Activated CD4-positive, alpha-beta T cell treated with anti-CD3 and anti-CD28 coated beads for 1 hour (primary cell): ENCODE data around the gene CGNL1.

Source experiments
- DNase-seq: peaks from one replicate; pipeline ENCODE4 v3.0.0-alpha.2; 2020

Gene CGNL1

GRCh38 chr15:57552678-57553334 is 176.5 kb downstream of the CGNL1 start:
- DNase-seq: no peak

GRCh38 chr15:57553526-57553925 is 177.2 kb downstream of the CGNL1 start:
- DNase-seq: no peak

GRCh38 chr15:57554063-57554811 is 177.9 kb downstream of the CGNL1 start:
- no peak for DNase-seq

- DNase-seq: no peak
Measured at GRCh38 chr15:57554812-57555179, 178.5 kb downstream of the CGNL1 start.

- DNase-seq: no peak
Measured at GRCh38 chr15:57555270-57555669, 179.0 kb downstream of the CGNL1 start.

- no peak for DNase-seq
Measured at GRCh38 chr15:57556040-57556439, 179.7 kb downstream of the CGNL1 start.

GRCh38 chr15:57557267-57557666 is 181.0 kb downstream of the CGNL1 start:
- no peak for DNase-seq

- no peak for DNase-seq
Measured at GRCh38 chr15:57557810-57558209, 181.5 kb downstream of the CGNL1 start.

GRCh38 chr15:57559875-57560274 is 183.6 kb downstream of the CGNL1 start:
- DNase-seq: peak; percentile 56

- DNase-seq: peak; percentile 41
Measured at GRCh38 chr15:57561041-57561711, 184.9 kb downstream of the CGNL1 start.

- DNase-seq: no peak
Measured at GRCh38 chr15:57562196-57562769, 186.0 kb downstream of the CGNL1 start.

- DNase-seq: no peak
Measured at GRCh38 chr15:57563416-57563815, 187.1 kb downstream of the CGNL1 start.

- no peak for DNase-seq
Measured at GRCh38 chr15:57565311-57565710, 189.0 kb downstream of the CGNL1 start.

- no peak for DNase-seq
Measured at GRCh38 chr15:57566834-57567233, 190.5 kb downstream of the CGNL1 start.

- no peak for DNase-seq
Measured at GRCh38 chr15:57567891-57568290, 191.6 kb downstream of the CGNL1 start.

- DNase-seq: no peak
Measured at GRCh38 chr15:57568299-57568698, 192.0 kb downstream of the CGNL1 start.

GRCh38 chr15:57570340-57570739 is 194.0 kb downstream of the CGNL1 start:
- no peak for DNase-seq

GRCh38 chr15:57570994-57571393 is 194.7 kb downstream of the CGNL1 start:
- DNase-seq: no peak

GRCh38 chr15:57571725-57572124 is 195.4 kb downstream of the CGNL1 start:
- no peak for DNase-seq

- no peak for DNase-seq
Measured at GRCh38 chr15:57572468-57572867, 196.2 kb downstream of the CGNL1 start.

- no peak for DNase-seq
Measured at GRCh38 chr15:57573151-57573550, 196.8 kb downstream of the CGNL1 start.

GRCh38 chr15:57575363-57575762 is 199.1 kb downstream of the CGNL1 start:
- DNase-seq: no peak

GRCh38 chr15:57578288-57578900 is 202.1 kb downstream of the CGNL1 start:
- DNase-seq: no peak
